Brain microvascular endothelial cell (primary cell): ENCODE measurements around the gene PANK2.
"Not testable (repeated sequence)": the region's sequence is repeated elsewhere in the genome, so short reads cannot be mapped to it uniquely, and the experiment has no call there.

Source experiments
- DNase-seq: peaks from one replicate; pipeline ENCODE4 v3.0.0-alpha.2; 2020
- H3K27ac ChIP-seq: fragments of 250-450 bp; sonication (Bioruptor Pico); 2 replicates; pipeline ENCODE4 v1.5.1; 2020; ENCODE audit warnings: mild to moderate bottlenecking, moderate library complexity
- H3K27me3 ChIP-seq: fragments of 250-450 bp; sonication (Bioruptor Pico); replicated peaks from 2 replicates; pipeline ENCODE4 v1.5.1; 2020; ENCODE audit warnings: mild to moderate bottlenecking
- H3K36me3 ChIP-seq: fragments of 250-450 bp; sonication (Bioruptor Pico); replicated peaks from 2 replicates; pipeline ENCODE4 v1.5.1; 2020; ENCODE audit warnings: mild to moderate bottlenecking
- H3K4me3 ChIP-seq: 2 replicates; pipeline ENCODE4 v1.5.1; 2011; ENCODE audit warnings: low read depth, mild to moderate bottlenecking, control low read depth, low read length, moderate library complexity
- CTCF ChIP-seq: IDR thresholded peaks from 2 replicates; pipeline ENCODE4 v1.5.1; 2011; ENCODE audit warnings: low read depth, mild to moderate bottlenecking, moderate library complexity, low read length, control low read depth, inconsistent platforms; ENCODE audit errors: missing control alignments
- in situ Hi-C: cut with HindIII; loops from 2 replicates; pipeline ENCODE4 v1.10.0; 2017; ENCODE audit warnings: low sequenced_read_pairs, low pct_ligation_motif_present

Gene PANK2

GRCh38 chr20:3966571-3966970, 77.4 kb downstream of the PANK2 start:
- no peak overlapping the region for H3K4me3 ChIP-seq
- no peaks in the 10 kb centered on the region for H3K36me3 ChIP-seq
- H3K27me3 ChIP-seq: no peaks in the 10 kb centered on the region
- no peak for DNase-seq
- no peak overlapping the region for H3K27ac ChIP-seq
- in situ Hi-C loops: no loop called here
- no peak for TF ChIP-seq CTCF

GRCh38 chr20:3970016-3970415, 80.8 kb downstream of the PANK2 start:
- no peak for TF ChIP-seq CTCF
- H3K36me3 ChIP-seq: no peaks in the 10 kb centered on the region
- in situ Hi-C loops: no loop called here

GRCh38 chr20:3971145-3971544, 82.0 kb downstream of the PANK2 start:
- H3K36me3 ChIP-seq: no peaks in the 10 kb centered on the region
- H3K27me3 ChIP-seq: no peaks in the 10 kb centered on the region
- H3K4me3 ChIP-seq: no peak overlapping the region
- DNase-seq: no peak
- in situ Hi-C loops: no loop called here
- TF ChIP-seq CTCF: no peak
- H3K27ac ChIP-seq: no peak overlapping the region

More at GRCh38 chr20:3970016-3970415, 80.8 kb downstream of the PANK2 start:
- no peak for DNase-seq
- Histone ChIP-seq H3K27me3 (no peaks in the 10 kb centered on the region), H3K4me3 (no peak overlapping the region), H3K27ac (no peak overlapping the region)

- in situ Hi-C loops: no loop called here
- DNase-seq: no peak
- Histone ChIP-seq H3K4me3 (no peak overlapping the region), H3K36me3 (no peaks in the 10 kb centered on the region), H3K27ac (no peak overlapping the region), H3K27me3 (no peaks in the 10 kb centered on the region)
- no peak for TF ChIP-seq CTCF
Observed at GRCh38 chr20:3972161-3972560, 83.0 kb downstream of the PANK2 start.

- in situ Hi-C loops: not testable (repeated sequence)
Observed at GRCh38 chr20:3972631-3973030, 83.4 kb downstream of the PANK2 start.

GRCh38 chr20:3973705-3974104, 84.5 kb downstream of the PANK2 start:
- in situ Hi-C loops: no loop called here
- no peaks in the 10 kb centered on the region for H3K27me3 ChIP-seq
- DNase-seq: no peak
- H3K27ac ChIP-seq: no peak overlapping the region
- H3K4me3 ChIP-seq: no peak overlapping the region
- no peak for TF ChIP-seq CTCF
- H3K36me3 ChIP-seq: no peaks in the 10 kb centered on the region

More at GRCh38 chr20:3972631-3973030, 83.4 kb downstream of the PANK2 start:
- DNase-seq, H3K4me3 ChIP-seq, H3K27me3 ChIP-seq, H3K27ac ChIP-seq, H3K36me3 ChIP-seq: not testable (repeated sequence)
